MM.1S (cell line): Measurements from ENCODE around the gene CS.

ENCODE experiments used
- CTCF ChIP-seq: fragments of 300-600 bp; sonication (generic); IDR thresholded peaks from 2 replicates; pipeline ENCODE4 v1.5.1; 2016; ENCODE audit warnings: antibody characterized with exemption, low read length, mixed read lengths
- EZH2phosphoT487 ChIP-seq: fragments of 300-600 bp; sonication (generic); IDR thresholded peaks from 2 replicates; pipeline ENCODE4 v1.6.1; 2018; ENCODE audit warnings: antibody characterized with exemption, low read length

GRCh38 chr12:56321027-56321426, 20.9 kb upstream of the CS start:
- TF ChIP-seq CTCF (no peak), EZH2phosphoT487 (no peak)
